ENCODE data around the gene ADGRV1.

The ADGRV1 gene

DNA sequence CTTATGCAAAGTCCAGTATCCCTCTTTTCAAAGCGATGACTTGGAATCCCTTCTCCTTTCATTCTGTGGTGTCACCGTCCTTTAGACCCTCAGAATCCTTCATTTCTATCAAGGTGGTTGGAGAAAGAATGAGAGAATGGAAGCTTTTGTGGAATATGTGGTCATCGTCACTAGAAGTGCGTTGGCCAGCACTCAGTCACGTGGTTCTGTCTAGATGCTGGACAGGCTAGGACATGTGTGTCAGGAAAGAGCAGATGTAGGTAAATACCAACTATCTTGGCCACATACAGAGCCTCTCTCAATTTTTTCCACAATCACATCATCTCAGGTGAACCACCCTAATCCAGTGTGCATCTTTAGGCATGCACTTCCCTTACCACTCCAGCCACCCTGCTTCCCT is 618.5 kb downstream of the ADGRV1 start:
- H4K20me1 ChIP-seq (ENCODE audit: control insufficient read depth, insufficient read depth, low read depth, low read length): no peaks in the 10 kb centered on the region
- H3K36me3 ChIP-seq (ENCODE audit: control insufficient read depth, low read length): no peaks in the 10 kb centered on the region
- H3K9me3 ChIP-seq (ENCODE audit: control insufficient read depth, insufficient read depth, low read length): no peaks in the 10 kb centered on the region
- no peak for TF ChIP-seq EZH2phosphoT487 (IDR thresholded peaks at IDR 0.05; ENCODE audit: borderline replicate concordance, low read length)
- TF ChIP-seq, protein P1, sequence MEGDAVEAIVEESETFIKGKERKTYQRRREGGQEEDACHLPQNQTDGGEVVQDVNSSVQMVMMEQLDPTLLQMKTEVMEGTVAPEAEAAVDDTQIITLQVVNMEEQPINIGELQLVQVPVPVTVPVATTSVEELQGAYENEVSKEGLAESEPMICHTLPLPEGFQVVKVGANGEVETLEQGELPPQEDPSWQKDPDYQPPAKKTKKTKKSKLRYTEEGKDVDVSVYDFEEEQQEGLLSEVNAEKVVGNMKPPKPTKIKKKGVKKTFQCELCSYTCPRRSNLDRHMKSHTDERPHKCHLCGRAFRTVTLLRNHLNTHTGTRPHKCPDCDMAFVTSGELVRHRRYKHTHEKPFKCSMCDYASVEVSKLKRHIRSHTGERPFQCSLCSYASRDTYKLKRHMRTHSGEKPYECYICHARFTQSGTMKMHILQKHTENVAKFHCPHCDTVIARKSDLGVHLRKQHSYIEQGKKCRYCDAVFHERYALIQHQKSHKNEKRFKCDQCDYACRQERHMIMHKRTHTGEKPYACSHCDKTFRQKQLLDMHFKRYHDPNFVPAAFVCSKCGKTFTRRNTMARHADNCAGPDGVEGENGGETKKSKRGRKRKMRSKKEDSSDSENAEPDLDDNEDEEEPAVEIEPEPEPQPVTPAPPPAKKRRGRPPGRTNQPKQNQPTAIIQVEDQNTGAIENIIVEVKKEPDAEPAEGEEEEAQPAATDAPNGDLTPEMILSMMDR (IDR thresholded peaks at IDR 0.05; ENCODE audit: low read depth, low read length, poor library complexity, severe bottlenecking): no peak
- H3F3A ChIP-seq (ENCODE audit: control insufficient read depth, insufficient read depth): no peaks in the 10 kb centered on the region
- H3K4me1 ChIP-seq (ENCODE audit: control insufficient read depth, low read length): 0 out of 2 replicates have a peak, but pooled peaks cover 6% of the 10 kb centered on the region
- H3K9me2 ChIP-seq (replicated peaks; ENCODE audit: control insufficient read depth, low read length): no peaks in the 10 kb centered on the region
- no peak overlapping the region for H3K27ac ChIP-seq (ENCODE audit: low read depth, low read length)
- H3K79me2 ChIP-seq (ENCODE audit: control insufficient read depth, low read length): no peaks in the 10 kb centered on the region
- H3K27me3 ChIP-seq (ENCODE audit: control insufficient read depth, low read length): peaks cover 5% of the 10 kb centered on the region; the same call in 1 of the 2 replicates
- H3K4me2 ChIP-seq (ENCODE audit: low read length): no peak overlapping the region
- H3K4me3 ChIP-seq (ENCODE audit: low read length): no peak overlapping the region

DNA sequence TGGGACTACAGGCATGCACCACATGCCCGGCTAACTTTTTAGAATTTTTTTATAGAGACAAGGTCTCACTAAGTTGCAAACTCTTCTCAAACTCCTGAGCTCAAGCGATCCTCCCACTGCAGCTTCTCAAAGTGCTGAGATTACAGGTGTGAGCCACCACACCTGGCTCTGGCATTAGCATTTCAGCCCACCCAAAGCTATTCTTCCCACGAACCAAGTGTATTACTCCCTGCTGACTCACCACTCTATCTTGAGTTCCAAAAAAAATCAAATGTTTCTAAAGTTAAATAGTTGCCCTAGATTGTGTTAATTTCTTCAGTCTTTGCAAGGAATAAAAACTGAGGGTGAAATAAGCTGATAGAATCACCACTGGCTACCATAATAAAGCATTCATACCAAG is 619.0 kb downstream of the ADGRV1 start:
- H3K4me3 ChIP-seq (ENCODE audit: low read length): no peak overlapping the region
- no peaks in the 10 kb centered on the region for H4K20me1 ChIP-seq (ENCODE audit: control insufficient read depth, insufficient read depth, low read depth, low read length)
- no peaks in the 10 kb centered on the region for H3K79me2 ChIP-seq (ENCODE audit: control insufficient read depth, low read length)
- no peaks in the 10 kb centered on the region for H3K9me3 ChIP-seq (ENCODE audit: control insufficient read depth, insufficient read depth, low read length)
- H3K4me1 ChIP-seq (ENCODE audit: control insufficient read depth, low read length): 0 out of 2 replicates have a peak, but pooled peaks cover 6% of the 10 kb centered on the region
- H3K4me2 ChIP-seq (ENCODE audit: low read length): no peak overlapping the region
- H3K9me2 ChIP-seq (replicated peaks; ENCODE audit: control insufficient read depth, low read length): no peaks in the 10 kb centered on the region
- H3K27me3 ChIP-seq (ENCODE audit: control insufficient read depth, low read length): peaks cover 5% of the 10 kb centered on the region; the same call in 1 of the 2 replicates
- no peak for TF ChIP-seq EZH2phosphoT487 (IDR thresholded peaks at IDR 0.05; ENCODE audit: borderline replicate concordance, low read length)
- TF ChIP-seq, protein P1 (IDR thresholded peaks at IDR 0.05; ENCODE audit: low read depth, low read length, poor library complexity, severe bottlenecking): no peak
- H3F3A ChIP-seq (ENCODE audit: control insufficient read depth, insufficient read depth): no peaks in the 10 kb centered on the region
- H3K27ac ChIP-seq (ENCODE audit: low read depth, low read length): no peak overlapping the region
- no peaks in the 10 kb centered on the region for H3K36me3 ChIP-seq (ENCODE audit: control insufficient read depth, low read length)

DNA sequence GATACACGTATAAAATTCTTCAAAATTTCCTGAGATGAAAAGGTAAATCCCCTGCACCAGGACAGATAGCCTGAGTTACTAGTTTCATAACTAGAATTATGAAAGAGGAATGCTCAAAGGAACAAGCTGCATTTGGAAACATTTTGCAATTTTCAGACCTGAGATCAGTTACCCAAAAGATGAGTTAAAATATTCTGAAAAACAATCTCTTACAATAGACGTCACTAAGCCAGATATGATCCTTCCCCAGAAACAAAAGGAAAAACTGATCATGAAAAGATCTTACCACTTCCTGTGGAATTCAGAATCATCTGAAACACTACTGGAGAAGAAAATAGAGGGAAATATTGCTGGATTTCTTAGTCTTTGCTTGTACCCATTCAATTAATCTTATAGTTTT is 619.9 kb downstream of the ADGRV1 start:
- H3K27me3 ChIP-seq (ENCODE audit: control insufficient read depth, low read length): peaks cover 5% of the 10 kb centered on the region; the same call in 1 of the 2 replicates
- H4K20me1 ChIP-seq (ENCODE audit: control insufficient read depth, insufficient read depth, low read depth, low read length): no peaks in the 10 kb centered on the region
- TF ChIP-seq, protein P1 (IDR thresholded peaks at IDR 0.05; ENCODE audit: low read depth, low read length, poor library complexity, severe bottlenecking): no peak
- no peak for TF ChIP-seq EZH2phosphoT487 (IDR thresholded peaks at IDR 0.05; ENCODE audit: borderline replicate concordance, low read length)
- H3K4me1 ChIP-seq (ENCODE audit: control insufficient read depth, low read length): 0 out of 2 replicates have a peak, but pooled peaks cover 6% of the 10 kb centered on the region
- H3K79me2 ChIP-seq (ENCODE audit: control insufficient read depth, low read length): no peaks in the 10 kb centered on the region
- H3F3A ChIP-seq (ENCODE audit: control insufficient read depth, insufficient read depth): no peaks in the 10 kb centered on the region
- H3K4me2 ChIP-seq (ENCODE audit: low read length): no peak overlapping the region
- H3K4me3 ChIP-seq (ENCODE audit: low read length): no peak overlapping the region
- no peaks in the 10 kb centered on the region for H3K9me3 ChIP-seq (ENCODE audit: control insufficient read depth, insufficient read depth, low read length)
- H3K27ac ChIP-seq (ENCODE audit: low read depth, low read length): no peak overlapping the region
- H3K9me2 ChIP-seq (replicated peaks; ENCODE audit: control insufficient read depth, low read length): no peaks in the 10 kb centered on the region
- H3K36me3 ChIP-seq (ENCODE audit: control insufficient read depth, low read length): no peaks in the 10 kb centered on the region

All from DOHH2 (cell line).